Retinal pigment epithelial cell (primary cell): ENCODE data around the gene FAM240A.

Experiments
- DNase-seq: peaks from one replicate; pipeline ENCODE4 v3.0.0-alpha.2; 2010; ENCODE audit warnings: low read depth
- H3K4me3 ChIP-seq: 2 replicates; pipeline ENCODE4 v1.5.1; 2011; ENCODE audit warnings: mild to moderate bottlenecking, low read length, control low read depth, moderate library complexity
- TF ChIP-seq, protein P1 (sequence below): conservative IDR thresholded peaks from 2 replicates; pipeline ENCODE4 v1.5.1; 2011; ENCODE audit warnings: low read depth, low read length, control low read depth, inconsistent platforms

Gene FAM240A

DNA sequence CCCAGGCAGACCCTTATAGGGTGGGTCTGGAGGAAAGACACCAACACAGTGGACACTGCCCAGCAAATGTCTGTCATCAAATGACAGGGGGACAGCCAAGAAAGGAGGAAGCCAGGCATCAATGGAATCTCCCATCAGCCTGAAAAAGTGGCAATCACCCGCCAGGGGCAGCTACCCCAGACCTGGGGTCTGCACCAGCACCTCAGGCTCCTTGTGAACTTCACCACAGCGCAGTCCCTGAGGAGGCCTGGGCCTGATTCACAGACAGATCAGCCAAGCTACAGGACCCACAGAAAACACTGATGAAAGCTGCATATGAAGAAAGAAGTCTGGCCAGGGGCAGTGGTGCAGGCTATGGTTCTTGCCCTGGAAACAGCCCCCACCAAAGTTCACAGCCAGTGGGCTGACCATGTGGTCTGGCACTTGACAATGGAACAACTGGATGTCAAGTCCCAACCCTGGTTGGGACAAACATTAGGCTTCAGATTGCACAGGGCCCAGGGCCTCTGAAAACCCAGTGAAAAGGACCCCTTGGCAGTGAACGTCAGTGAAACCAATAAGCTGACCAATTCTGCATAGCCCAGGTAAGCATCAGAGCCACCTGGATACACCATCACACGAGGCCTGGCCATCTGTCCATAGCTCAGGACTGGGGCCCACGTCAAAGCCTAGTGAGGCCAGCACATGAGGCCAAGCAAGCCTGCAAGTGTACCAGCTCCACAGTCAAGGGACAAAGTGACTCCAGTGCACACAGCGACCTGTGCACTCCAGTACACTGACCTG, 52.1 kb downstream of the FAM240A start:
- DNase-seq, result no peak
- TF ChIP-seq, protein P1, sequence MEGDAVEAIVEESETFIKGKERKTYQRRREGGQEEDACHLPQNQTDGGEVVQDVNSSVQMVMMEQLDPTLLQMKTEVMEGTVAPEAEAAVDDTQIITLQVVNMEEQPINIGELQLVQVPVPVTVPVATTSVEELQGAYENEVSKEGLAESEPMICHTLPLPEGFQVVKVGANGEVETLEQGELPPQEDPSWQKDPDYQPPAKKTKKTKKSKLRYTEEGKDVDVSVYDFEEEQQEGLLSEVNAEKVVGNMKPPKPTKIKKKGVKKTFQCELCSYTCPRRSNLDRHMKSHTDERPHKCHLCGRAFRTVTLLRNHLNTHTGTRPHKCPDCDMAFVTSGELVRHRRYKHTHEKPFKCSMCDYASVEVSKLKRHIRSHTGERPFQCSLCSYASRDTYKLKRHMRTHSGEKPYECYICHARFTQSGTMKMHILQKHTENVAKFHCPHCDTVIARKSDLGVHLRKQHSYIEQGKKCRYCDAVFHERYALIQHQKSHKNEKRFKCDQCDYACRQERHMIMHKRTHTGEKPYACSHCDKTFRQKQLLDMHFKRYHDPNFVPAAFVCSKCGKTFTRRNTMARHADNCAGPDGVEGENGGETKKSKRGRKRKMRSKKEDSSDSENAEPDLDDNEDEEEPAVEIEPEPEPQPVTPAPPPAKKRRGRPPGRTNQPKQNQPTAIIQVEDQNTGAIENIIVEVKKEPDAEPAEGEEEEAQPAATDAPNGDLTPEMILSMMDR, result no peak
- H3K4me3 ChIP-seq, result no peak overlapping the region

DNA sequence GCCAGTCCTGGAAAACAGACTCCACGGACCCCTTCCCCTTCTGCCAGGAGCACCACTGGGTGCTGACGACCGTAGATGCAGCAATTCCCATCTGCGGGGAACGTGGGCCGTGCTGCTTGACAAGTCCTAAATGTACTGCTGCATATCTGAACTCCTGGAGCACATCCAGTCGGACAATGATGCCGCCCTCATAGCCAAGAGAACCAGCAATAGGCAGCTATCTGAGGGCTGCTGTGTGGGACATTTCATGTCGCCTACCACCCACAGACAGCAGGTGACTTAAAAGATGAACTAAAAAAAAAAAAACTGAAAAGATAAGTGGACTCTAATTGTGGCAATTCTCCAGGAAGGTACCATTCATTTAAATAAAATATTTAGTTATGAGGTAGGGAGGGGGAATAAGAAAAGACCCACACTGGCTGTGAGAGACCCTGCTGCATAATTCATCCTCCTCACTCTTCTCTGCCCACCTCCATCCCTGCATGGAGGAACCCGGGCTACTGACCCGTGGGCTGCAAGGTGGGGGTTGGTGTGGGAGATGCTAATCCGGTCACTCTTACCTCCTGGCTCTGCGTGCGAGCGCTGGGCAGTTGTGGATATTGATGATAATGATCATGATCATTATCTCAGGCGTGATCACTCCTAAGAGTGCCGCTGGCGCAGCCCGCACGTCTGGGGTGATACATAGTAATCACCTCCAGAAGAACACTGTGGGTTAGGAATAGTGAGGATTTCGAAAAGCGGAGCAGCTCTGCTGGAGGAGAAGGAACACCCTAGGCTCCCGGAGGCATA, 52.8 kb downstream of the FAM240A start:
- TF ChIP-seq, protein P1, result no peak
- no peak for DNase-seq
- no peak overlapping the region for H3K4me3 ChIP-seq

DNA sequence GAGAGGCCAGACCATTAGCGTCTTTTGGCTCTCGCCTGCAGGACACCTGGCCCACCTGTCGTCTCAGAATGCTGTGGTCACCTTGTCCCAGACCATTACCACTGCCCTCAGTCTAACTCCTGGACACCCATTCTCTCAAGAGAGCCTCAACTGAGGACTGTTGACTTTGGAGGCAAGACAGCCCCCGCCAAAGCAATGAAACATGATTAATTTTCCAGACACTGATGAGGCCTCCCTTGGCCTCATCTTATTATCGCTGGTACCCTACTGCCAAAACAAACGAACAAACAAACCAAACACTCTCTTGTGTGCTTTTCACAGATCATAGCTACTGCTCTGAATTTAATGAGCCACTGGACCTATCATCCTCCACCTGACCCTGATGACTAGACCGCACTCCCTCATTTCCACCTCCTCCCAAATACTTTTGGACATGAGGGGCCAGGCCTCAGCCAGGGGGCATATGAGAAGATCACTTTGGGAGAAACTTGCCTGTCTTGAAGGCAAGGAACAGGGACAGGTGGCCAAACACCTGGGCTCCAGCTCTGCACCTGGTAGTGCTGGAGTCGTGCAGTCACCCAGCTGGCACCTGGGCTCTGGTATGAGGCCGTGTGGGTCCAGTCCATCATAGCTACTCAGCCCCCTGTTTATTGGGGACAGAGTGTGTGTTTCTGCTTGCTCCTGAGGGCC, 53.6 kb downstream of the FAM240A start:
- H3K4me3 ChIP-seq, result no peak overlapping the region
- DNase-seq, result no peak

DNA sequence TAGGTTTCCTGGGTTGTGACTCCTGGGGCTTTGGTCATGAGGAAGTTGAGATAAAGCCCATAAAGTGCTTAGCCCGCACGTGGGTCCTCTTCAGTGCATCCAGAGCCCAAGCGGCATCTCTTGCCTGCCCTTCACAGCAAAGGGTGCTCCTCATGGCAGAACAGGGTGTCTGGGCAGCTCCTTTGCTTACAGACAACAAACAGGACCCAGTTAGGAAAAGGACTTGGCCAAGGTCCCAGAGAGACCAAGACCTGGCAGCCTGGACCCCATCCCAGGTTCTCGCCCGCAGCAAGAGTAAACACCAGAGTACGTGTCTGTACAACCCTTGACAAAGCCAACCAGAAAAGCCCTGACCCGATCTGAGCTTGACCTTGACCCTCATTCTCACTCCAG, 54.1 kb downstream of the FAM240A start:
- TF ChIP-seq, protein P1, result no peak
- DNase-seq, result no peak
- H3K4me3 ChIP-seq, result no peak overlapping the region

More for the DNA sequence above, 53.6 kb downstream of the FAM240A start:
- TF ChIP-seq, protein P1, result no peak

DNA sequence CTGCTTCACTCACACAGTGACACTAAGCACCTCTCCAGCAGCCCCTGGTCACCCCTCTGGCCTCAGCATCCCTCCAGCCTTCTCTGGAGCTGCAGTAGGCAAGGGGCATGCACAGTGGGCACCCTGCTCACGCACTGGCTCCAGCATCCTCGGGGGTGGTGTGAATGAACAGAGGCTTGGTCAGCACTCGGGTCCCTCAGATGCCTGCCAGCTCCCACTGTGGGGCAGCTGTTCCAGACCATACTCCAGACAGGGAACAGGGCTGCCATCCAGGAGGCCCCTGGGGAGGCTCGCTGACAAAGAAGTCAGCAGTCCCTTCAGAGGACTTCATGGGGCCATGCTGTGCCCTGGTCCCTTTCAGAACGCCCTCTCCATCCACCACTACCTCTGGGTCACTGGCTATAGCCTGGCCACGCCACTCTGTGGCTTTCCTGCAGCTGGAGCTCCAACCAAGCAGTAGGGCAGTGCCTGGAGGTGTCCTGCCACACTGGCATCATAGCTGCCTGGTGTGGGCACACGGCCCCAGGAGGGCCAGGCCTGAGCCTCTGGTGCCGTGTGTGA, 54.8 kb downstream of the FAM240A start:
- TF ChIP-seq, protein P1, result no peak
- DNase-seq, result no peak
- H3K4me3 ChIP-seq, result no peak overlapping the region

DNA sequence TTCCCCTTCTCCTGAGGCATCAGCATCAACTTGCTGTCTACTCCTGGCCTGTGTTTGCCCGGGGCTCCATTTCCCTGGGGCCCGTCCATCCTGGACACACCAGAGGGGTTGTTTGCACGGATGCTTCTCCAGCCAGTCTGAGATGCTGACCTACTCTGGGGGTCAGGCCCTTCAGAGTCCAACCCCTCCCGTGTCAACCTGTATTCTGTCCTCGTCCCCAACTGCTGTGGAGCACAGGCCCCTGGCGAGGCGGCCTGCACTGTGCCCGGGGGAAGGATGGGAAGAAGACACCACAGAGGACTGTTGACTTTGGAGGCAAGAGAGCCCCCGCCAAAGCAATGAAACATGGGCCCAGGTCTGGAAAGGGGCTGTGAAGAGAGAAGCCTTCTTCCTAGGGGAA, 55.3 kb downstream of the FAM240A start:
- DNase-seq, result no peak
- H3K4me3 ChIP-seq, result no peak overlapping the region
- TF ChIP-seq, protein P1, result no peak
